Esophagus (tissue), 2 donors: ENCODE results near the gene FAU. TPM values are rescaled to one million over a fixed set of nuclear protein-coding genes. Genes with fewer than 3 reads are reported as not detected.
A peak's percentile ranks its signal among the peaks of the same experiment; 100 is the strongest.

Experiments used
- H3K27ac ChIP-seq, 2 donors: one replicate each; pipeline ENCODE4 v1.5.1; 2013; ENCODE audit warnings: low read depth in 2 of 2, mild to moderate bottlenecking in 2 of 2, inconsistent platforms in 1 of 2, low read length in 1 of 2, moderate library complexity in 1 of 2
- H3K27me3 ChIP-seq, 2 donors: one replicate each; pipeline ENCODE4 v1.6.1; 2013; ENCODE audit warnings: low read length in 2 of 2, control low read depth in 1 of 2, mild to moderate bottlenecking in 1 of 2; ENCODE audit not compliant: insufficient read depth in 2 of 2, control insufficient read depth in 1 of 2
- H3K36me3 ChIP-seq, 2 donors: one replicate each; pipeline ENCODE4 v1.6.1; 2013; ENCODE audit warnings: low read length in 1 of 2; ENCODE audit not compliant: control insufficient read depth in 2 of 2, insufficient read depth in 2 of 2
- H3K4me1 ChIP-seq, 2 donors: one replicate each; pipeline ENCODE4 v1.6.1; 2013; ENCODE audit warnings: low read length in 1 of 2; ENCODE audit not compliant: control insufficient read depth in 2 of 2, insufficient read depth in 2 of 2
- H3K4me3 ChIP-seq, 2 donors: one replicate each; pipeline ENCODE4 v1.5.1; 2013; ENCODE audit warnings: low read length in 2 of 2, mild to moderate bottlenecking in 2 of 2, low read depth in 1 of 2, moderate library complexity in 1 of 2
- H3K9me3 ChIP-seq, 2 donors: one replicate each; pipeline ENCODE4 v1.6.1; 2013; ENCODE audit warnings: mild to moderate bottlenecking in 2 of 2, low read depth in 1 of 2, low read length in 1 of 2, moderate library complexity in 1 of 2; ENCODE audit not compliant: control insufficient read depth in 2 of 2, insufficient read depth in 1 of 2
- WGBS, 2 donors: extraction: QIAGEN DNeasy Blood & Tissue Kit; methylation state at CpG; one replicate each; pipeline ENCODE4 v1.1.7; 2013; 5-methylcytosine and 5-hydroxymethylcytosine counted together
- polyA plus RNA-seq, 2 donors: library from polyadenylated mRNA; stranded (reverse); fragments of 200-250 nt; gene quantifications; one replicate each; pipeline ENCODE4 v1.2.3, GENCODE V29; 2013
- donor health status: healthy with polysubstance abuse.
- donor health status: Bipolar disorder and iron deficiency.

Gene FAU
- polyA plus RNA-seq, 2 donors, result 789 to 817 TPM

DNA sequence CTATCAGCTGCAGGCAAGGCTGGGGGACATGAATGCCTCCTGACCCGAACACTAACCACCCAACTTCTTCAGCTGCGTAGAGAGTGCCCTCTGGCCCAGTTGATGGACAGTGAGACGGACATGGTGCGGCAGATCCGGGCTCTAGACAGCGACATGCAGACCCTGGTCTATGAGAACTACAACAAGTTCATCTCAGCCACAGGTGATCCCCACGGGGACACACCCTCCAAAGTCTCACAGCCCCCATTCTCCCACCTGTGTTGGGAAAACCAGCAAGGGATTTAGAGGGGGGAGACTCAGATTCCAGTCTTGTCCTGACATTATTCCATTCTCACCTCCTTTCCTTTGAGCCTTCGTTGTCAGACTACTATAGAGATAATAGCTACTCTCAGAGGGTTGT, 25.0 kb downstream of the FAU start:
- Histone ChIP-seq H3K4me1 (peaks cover 0 to 11% of the 10 kb centered on the region in 2 donors), H3K36me3 (peaks cover 0 to 4% of the 10 kb centered on the region in 2 donors), H3K27ac (peak overlapping the region; percentile 94 to 96), H3K27me3 (no peaks in the 10 kb centered on the region), H3K4me3 (peak overlapping the region; percentile 70 to 93), H3K9me3 (no peaks in the 10 kb centered on the region)
- WGBS, 2 donors, result 30 to 34% methylated on average over 8 of the region's 8 CpGs

DNA sequence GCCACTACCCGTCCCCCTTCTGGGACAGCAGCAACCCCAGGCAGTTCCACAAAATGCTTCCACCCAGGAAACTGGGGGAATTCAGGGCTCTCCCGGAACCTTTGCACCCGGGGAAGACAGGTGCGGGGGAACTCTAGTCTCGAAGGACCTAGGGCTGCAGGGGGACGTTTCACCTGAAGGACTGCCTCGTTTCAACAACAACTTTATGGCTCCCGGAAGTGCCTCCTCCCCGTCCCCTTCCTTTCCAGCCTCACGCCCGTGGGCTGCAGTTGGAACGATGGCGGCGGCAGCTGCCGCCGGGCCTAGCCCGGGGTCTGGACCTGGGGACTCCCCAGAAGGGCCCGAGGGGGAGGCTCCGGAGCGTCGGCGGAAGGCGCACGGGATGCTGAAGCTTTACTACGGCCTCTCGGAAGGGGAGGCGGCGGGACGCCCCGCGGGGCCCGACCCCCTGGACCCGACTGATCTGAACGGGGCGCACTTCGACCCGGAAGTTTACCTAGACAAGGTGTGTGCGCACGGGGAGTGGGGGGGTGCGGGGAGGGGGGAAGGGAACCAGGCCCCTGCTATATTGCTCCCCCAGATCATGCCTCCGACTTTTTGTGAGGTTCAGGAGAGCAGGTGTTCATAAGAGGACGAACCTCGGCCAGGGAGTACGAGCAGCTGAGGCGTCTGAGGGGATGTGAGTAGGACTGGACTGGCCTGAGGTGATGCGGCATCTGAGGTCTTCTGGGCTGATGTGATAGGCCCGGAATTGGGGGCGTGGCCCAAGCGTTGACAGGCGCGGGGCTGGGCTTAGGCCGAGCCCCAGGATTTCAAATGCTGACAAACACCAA, 25.7 kb downstream of the FAU start, which contains the start of gene VPS51:
Gene VPS51, plus strand, starts transcription at position 241 of the 833 bp plus-strand sequence. Its CDS starts 37 bp downstream, at position 278.
- WGBS, 2 donors, result 0 to 1% methylated on average over 52 of the region's 52 CpGs
- H3K9me3 ChIP-seq, result no peaks in the 10 kb centered on the region
- peaks cover 0 to 4% of the 10 kb centered on the region in 2 donors for H3K36me3 ChIP-seq
- peak within 1 kb of the TSS; percentile 94 to 96 for H3K27ac ChIP-seq
- peak within 1 kb of the TSS; percentile 70 to 93 for H3K4me3 ChIP-seq
- H3K27me3 ChIP-seq, result no peaks in the 10 kb centered on the region
- H3K4me1 ChIP-seq, result peaks cover 0 to 11% of the 10 kb centered on the region in 2 donors

GRCh38 chr11:65095427-65095826, 26.5 kb downstream of the FAU start:
- H3K4me3 ChIP-seq, result no peak overlapping the region
- peaks cover 0 to 11% of the 10 kb centered on the region in 2 donors for H3K4me1 ChIP-seq
- no peaks in the 10 kb centered on the region for H3K9me3 ChIP-seq
- WGBS, 2 donors, result 69 to 79% methylated on average over 22 of the region's 22 CpGs
- peaks cover 0 to 4% of the 10 kb centered on the region in 2 donors for H3K36me3 ChIP-seq
- peak overlapping the region; percentile 94 to 96 for H3K27ac ChIP-seq
- no peaks in the 10 kb centered on the region for H3K27me3 ChIP-seq

- H3K27ac ChIP-seq, result no peak overlapping the region
- H3K27me3 ChIP-seq, result no peaks in the 10 kb centered on the region
- peaks cover 19 to 29% of the 10 kb centered on the region in 2 donors for H3K36me3 ChIP-seq
- H3K4me3 ChIP-seq, result no peak overlapping the region
- 97% methylated on average over 4 of the region's 4 CpGs for WGBS, 2 donors
- no peaks in the 10 kb centered on the region for H3K9me3 ChIP-seq
- H3K4me1 ChIP-seq, result peaks cover 0 to 2% of the 10 kb centered on the region in 2 donors
Measured at GRCh38 chr11:65090628-65091027, 31.3 kb downstream of the FAU start.

DNA sequence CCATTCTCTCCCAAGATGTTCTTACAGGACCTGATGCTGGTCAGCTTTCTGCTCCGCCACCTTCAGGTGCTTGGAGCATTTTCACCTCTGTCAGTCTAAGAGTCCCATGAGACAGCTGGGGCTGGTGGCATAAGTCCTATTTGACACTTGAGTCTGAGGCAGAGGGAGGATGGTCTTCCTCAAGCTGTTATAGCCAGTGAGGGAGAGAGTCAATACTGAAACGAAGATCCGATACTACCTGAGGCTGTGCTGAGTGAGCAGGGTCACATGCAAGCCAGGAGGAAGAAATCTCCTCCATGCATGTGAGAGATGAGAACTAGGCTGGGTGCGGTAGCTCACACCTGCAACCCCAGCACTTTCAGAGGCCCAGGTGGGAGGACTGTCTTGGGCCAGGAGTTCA, 32.3 kb downstream of the FAU start:
- Histone ChIP-seq H3K36me3 (peaks cover 19 to 29% of the 10 kb centered on the region in 2 donors), H3K4me1 (peaks cover 0 to 3% of the 10 kb centered on the region in 2 donors), H3K9me3 (no peaks in the 10 kb centered on the region), H3K27me3 (no peaks in the 10 kb centered on the region), H3K4me3 (no peak overlapping the region), H3K27ac (no peak overlapping the region)
- 94% methylated on average over 4 of the region's 4 CpGs for WGBS, 2 donors

DNA sequence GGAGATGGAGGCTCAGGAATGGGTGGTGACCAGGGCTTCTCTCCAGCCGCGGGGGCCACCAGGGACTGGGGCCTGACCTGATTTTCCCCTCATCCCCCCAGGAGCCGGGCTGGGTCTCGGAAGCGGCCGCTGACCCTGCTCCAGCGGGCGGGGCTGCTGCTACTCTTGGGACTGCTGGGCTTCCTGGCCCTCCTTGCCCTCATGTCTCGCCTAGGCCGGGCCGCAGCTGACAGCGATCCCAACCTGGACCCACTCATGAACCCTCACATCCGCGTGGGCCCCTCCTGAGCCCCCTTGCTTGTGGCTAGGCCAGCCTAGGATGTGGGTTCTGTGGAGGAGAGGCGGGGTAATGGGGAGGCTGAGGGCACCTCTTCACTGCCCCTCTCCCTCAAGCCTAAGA, 34.1 kb downstream of the FAU start:
- 95 to 97% methylated on average over 14 to 15 of the region's 15 CpGs for WGBS, 2 donors
- H3K36me3 ChIP-seq, result peaks cover 19 to 29% of the 10 kb centered on the region in 2 donors

GRCh38 chr11:65087216-65087615, 34.7 kb downstream of the FAU start:
- no peak overlapping the region for H3K4me3 ChIP-seq
- H3K27me3 ChIP-seq, result no peaks in the 10 kb centered on the region
- 84 to 90% methylated on average over 11 of the region's 11 CpGs for WGBS, 2 donors
- H3K27ac ChIP-seq, result no peak overlapping the region
- no peaks in the 10 kb centered on the region for H3K9me3 ChIP-seq
- H3K36me3 ChIP-seq, result peaks cover 19 to 29% of the 10 kb centered on the region in 2 donors
- peaks cover 0 to 3% of the 10 kb centered on the region in 2 donors for H3K4me1 ChIP-seq

More for the DNA sequence above, 34.1 kb downstream of the FAU start:
- Histone ChIP-seq H3K4me3 (no peak overlapping the region), H3K27me3 (no peaks in the 10 kb centered on the region), H3K27ac (no peak overlapping the region), H3K4me1 (peaks cover 0 to 3% of the 10 kb centered on the region in 2 donors), H3K9me3 (no peaks in the 10 kb centered on the region)

DNA sequence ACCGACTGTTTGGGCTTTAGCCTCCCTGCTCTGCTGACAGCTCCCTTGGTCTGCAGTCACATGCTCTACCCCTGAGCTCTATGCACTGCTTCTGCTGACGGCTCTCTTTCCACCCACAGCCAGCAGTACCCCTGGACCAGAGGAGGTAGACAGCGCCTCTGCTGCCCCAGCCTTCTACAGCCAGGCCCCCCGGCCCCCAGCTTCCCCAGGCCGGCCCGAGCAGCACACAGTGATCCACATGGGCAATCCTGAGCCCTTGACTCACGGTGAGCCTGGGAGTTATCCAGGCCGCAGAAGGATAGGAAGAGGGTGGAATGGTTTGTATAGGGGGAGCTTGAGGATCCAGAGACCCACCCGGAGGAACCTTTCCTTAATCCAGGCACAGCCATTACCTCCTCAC, 35.1 kb downstream of the FAU start:
- Histone ChIP-seq H3K27me3 (no peaks in the 10 kb centered on the region), H3K9me3 (no peaks in the 10 kb centered on the region), H3K36me3 (peaks cover 19 to 29% of the 10 kb centered on the region in 2 donors), H3K4me1 (peaks cover 0 to 3% of the 10 kb centered on the region in 2 donors), H3K4me3 (no peak overlapping the region), H3K27ac (no peak overlapping the region)
- 90 to 95% methylated on average over 9 of the region's 9 CpGs for WGBS, 2 donors

GRCh38 chr11:65085446-65085845, 36.5 kb downstream of the FAU start:
- H3K27me3 ChIP-seq, result no peaks in the 10 kb centered on the region
- WGBS, 2 donors, result 78 to 91% methylated on average over 4 of the region's 4 CpGs
- no peak overlapping the region for H3K4me3 ChIP-seq
- peaks cover 0 to 3% of the 10 kb centered on the region in 2 donors for H3K4me1 ChIP-seq
- no peak overlapping the region for H3K27ac ChIP-seq
- H3K9me3 ChIP-seq, result no peaks in the 10 kb centered on the region
- peaks cover 19 to 29% of the 10 kb centered on the region in 2 donors for H3K36me3 ChIP-seq
